Stimulated activated CD8-positive, alpha-beta memory T cell treated with anti-CD3 and anti-CD28 coated beads, Interleukin-15, amount 100 ng/mL, for 48 hours (primary cell): ENCODE results near the gene CIDEB.
"Not testable (repeated sequence)": the region's sequence is repeated elsewhere in the genome, so short reads cannot be mapped to it uniquely, and the experiment has no call there.

Source experiments
- DNase-seq, 2 donors: peaks; one replicate each; pipeline ENCODE4 v3.0.0-alpha.2; 2020; ENCODE audit warnings: low read depth in 2 of 2

CIDEB gene, protein sequence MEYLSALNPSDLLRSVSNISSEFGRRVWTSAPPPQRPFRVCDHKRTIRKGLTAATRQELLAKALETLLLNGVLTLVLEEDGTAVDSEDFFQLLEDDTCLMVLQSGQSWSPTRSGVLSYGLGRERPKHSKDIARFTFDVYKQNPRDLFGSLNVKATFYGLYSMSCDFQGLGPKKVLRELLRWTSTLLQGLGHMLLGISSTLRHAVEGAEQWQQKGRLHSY

DNA sequence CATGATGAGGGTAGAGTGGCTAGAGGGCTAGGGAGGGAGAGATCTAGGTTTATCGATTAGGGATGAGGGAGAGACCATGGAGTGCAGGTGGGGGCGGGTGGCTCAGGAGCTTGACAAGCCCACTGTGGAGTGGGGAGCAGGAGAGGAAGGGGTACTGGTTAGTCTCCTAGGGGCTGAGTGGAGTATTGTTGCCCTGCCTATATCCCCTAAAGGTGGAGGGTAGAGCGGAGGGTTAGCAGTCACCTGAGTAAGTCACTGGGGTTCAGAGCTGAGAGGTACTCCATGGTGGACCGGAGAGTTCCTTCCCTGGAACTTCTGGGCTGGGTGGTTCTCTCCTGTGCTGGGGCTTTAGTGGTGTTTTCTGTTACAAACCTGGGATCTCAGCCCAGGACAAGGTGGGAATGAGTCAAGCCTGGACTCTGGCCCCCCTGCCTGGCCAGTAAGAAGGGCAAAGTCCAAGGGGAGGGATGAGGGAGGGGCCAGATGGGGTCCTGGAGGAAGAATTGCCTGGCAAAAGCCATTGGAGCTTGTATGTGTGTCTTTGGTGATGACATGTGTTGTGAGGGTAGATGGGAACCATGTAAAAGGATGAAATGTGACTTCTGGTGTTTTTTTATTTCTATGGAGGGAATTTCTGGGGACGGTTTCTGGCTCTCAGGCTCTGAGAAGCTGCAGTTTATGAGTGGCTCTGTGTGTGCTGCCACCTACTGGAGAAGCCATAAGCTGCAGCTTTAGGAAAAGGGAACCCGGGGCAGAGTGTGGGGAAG lies at the start of gene CIDEB:
Gene CIDEB, minus strand, starts transcription at position 403 of the 767 bp plus-strand sequence. Its CDS starts 119 bp downstream, at position 284.
- DNase-seq = no peak

DNA sequence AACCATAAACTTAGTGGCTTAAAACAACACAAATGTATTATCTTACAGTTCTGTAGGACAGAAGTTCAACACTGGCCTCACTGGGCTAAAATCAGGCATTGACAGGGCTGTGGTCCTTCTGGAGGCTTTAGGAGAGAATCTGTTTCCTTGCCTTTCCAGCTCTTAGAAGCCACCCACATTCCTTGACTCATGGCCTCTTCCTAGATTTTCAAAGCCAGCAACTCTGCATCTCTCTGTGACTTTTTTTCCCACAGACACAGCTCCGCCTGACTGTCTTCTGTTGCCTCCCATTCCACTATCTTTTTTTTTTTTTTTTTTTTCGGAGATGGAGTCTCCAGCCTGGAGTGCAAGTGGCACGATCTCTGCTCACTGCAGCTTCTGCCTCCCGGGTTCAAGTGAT lies 48.4 kb upstream of the CIDEB start:
- no peak for DNase-seq

DNA sequence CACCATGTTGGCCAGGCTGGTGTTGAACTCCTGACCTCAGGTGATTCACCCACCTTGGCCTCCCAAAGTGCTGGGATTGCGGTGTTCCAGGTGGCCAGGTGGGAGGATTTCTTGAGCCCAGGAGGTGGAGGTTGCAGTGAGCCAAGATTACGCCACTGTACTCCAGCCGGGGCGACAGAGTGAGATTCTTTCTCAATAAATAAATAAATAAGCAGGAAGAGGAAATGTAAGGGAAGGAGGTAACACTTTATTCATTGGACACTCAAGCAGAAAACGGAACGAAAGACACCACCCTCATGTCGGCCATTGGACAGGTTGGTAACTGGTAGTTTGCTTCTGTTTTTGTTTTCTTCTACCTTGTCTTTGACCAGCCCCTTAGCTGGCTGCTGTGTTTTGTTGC lies 47.2 kb upstream of the CIDEB start:
- DNase-seq = no peak

DNA sequence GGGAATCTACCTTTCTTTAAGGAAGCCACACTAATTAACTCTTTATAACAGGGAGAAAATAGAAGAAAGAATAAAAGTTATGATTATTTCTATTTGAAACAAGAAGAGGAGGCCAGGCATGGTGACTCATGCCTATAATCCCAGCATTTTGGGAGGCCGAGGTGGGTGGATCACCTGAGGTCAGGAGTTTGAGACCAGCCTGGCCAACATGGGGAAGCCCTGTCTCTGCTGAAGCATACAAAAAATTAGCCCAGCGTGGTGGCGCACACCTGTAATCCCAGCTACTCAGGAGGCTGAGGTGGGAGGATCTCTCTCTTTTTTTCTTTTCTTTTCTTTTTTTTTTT lies 46.7 kb upstream of the CIDEB start:
- DNase-seq = not testable (repeated sequence)

DNA sequence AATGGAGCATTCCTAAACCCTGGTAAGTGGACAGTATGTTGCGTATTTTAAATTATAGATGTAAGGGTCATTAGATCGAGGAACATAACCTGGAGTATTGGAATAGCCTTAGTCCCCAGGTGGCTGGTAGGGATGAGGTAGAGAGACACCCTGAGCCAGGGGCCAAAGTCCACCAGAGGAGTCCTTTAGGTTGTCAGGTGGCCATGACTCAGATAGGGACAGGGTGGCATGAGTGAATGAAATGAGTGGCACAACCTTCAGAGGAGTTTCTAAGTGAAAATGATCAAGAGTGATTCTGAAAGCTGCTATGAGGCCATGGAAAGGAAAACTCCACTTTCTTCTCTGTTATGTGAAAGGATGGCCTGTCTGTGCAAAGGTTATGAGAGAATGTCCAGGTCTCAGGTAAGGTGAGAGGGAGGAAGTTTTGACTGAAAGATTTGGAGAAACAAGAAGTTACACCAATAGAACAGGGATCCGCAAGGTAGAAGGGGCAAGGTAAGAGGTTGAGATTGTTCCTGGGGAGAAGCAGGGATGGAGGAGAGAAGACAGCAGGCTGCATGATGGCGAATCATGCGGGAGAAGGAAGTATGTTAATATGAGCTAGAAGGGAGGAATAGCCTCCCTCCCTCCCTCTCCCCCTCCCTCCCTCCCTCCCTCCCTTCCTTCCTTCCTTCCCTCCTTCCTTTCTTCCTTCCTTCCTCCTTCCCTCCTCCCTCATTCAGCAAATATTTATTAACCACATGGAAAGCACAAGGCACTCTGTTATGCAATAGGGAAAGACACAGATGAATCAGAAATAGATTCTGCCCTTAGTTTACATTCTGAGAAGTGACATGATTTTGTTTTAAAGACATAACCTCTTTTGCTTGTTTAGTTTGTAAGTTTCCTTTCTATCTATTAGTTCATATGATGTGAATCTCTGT lies 46.0 kb upstream of the CIDEB start:
- no peak for DNase-seq

DNA sequence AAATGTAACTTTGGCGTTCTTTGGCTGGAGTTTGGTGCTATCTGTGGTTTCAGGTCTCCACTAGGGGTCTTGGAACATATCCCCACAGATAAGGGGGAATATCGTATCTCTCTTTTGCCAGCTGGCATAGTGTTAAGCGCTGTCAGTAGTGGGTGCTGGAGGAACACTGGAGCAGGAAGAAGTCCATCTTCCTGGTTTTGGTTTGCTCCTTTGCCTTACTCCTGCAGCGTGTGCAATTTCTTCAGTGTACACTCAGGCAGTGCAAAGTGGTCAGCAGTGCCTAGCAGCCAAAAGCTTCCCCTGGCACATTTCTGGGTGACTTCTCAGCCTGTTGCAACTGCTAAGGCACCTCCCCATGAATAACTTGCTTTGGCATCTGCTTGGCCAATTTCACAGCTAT lies 43.7 kb upstream of the CIDEB start:
- DNase-seq = no peak

DNA sequence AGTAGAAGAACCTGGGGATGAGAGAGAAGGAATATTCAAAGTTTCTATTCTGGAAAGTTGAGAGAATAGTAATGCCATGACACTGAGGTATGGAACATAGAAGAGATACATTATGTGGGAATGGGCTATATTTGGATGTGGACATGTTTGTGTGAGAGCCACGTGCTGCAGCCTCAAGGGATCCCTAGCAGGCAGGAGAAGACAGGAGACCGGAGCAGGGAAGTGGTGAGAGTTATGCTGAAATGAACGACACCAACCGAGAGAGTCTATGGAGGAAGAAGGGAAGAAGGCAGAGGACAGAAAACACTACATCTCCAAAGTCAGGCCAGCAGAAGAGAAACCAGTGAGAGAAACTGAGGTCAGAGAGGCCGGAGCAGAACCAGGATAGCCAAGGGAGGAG lies 42.0 kb upstream of the CIDEB start:
- no peak for DNase-seq

DNA sequence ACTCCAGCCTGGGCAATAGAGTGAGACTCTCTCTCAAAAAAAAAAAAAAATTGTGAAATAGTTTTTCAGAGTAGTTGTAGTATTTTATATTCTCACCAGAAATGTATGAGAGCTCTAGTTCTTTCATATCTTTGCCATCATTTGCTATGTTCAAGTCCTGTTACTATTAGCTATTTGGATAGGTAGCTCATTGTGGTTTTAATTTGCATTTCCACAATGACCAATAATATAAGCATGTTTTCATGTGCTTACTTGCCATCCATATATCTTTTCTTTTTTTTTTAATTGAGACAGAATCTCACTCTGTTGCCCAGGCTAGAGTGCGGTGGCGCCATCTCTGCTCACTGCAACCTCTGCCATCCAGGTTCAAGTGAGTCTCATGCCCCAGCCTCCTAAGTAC lies 40.4 kb upstream of the CIDEB start:
- DNase-seq = no peak

DNA sequence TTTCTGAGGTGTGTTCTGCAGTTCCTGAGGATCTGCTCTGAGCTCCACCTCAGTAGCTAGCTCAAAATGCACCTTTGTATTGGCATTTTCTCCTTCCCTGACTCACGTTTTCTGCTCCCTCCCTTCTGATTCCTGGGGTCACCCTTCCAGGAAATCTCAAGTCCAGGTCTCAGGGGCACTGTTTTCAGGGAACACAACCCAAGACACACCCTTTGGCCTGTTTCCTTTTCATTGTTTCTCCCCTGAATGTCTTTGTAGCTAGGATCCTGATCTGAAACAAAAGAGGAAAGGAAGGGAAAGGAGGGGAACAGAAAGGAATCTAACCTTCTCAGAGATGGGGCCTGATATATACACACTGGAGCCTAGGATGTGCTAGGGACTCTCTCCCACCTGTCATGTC lies 39.4 kb upstream of the CIDEB start:
- no peak for DNase-seq

DNA sequence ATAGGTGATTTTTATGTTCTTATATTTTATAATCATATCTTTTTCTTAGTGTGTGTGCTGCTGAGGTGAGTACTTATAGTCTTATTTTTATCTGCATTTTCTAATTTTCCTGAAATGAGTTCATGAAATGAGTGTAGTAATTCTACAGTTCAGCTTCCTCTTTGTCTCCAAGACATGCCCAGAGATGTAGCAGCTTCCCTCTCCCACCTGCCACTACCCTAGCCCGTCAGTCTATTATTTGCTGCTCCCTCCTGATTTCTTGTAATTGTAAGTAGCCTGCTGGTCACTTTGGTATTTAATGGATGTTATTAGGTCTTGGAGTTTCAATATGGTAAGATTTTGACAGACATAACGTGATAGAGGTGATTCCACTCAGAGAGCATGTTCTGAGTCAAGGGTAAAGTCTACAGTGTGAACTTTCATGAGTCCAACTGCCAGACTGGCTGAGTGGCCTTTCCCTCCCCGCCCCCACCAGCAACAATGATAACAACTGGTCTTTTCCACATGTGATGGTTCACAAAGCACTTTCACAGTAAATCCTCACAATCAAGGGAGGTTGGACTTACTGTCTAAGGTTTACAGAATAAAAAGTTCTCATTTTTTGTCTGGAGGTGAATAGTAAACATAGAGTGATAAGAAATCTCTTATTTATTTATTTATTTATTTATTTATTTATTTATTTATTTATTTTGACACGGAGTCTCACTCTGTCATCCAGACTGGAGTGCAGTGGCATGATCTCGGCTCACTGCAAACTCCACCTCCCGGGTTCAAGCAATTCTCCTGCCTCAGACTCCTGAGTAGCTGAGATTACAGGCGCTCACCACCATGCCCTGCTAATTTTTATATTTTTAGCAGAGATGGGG lies 36.3 kb upstream of the CIDEB start:
- no peak for DNase-seq

DNA sequence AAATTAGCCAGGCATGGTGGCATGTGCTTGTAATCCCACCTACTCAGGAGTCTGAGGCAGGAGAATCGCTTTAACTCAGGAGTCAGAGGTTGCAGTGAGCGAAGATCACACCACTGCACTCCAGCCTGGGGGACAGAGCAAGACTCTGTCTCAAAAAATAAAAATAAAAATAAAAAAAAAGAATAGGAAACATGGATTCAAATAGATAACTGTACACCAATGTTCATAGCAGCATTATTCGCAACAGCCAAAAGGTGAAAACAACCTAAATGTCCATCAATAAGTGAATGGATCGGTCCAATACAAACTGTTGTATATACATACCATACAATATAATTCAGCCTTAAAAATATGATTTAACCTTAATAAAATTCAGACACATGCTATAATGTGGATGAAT lies 35.1 kb upstream of the CIDEB start:
- no peak for DNase-seq

DNA sequence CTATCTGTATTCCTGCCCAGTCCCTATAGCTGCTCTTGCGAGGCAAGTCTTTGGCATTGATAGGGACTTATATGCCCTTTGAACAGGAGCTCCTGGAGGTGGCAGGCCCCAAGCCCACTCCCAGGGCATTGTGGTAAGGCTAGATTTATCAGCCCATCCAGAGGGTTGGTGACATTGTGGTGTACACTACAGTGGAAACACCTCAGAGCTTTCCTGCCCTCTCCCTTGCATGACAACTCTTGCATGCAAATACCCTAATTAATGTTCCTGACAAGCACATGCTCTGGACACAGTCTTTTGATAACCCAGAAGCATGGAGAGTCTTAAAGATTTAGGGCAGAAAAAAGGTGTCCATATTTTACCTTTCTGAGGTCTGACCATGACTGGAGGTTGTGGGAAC lies 32.8 kb upstream of the CIDEB start:
- DNase-seq = no peak

DNA sequence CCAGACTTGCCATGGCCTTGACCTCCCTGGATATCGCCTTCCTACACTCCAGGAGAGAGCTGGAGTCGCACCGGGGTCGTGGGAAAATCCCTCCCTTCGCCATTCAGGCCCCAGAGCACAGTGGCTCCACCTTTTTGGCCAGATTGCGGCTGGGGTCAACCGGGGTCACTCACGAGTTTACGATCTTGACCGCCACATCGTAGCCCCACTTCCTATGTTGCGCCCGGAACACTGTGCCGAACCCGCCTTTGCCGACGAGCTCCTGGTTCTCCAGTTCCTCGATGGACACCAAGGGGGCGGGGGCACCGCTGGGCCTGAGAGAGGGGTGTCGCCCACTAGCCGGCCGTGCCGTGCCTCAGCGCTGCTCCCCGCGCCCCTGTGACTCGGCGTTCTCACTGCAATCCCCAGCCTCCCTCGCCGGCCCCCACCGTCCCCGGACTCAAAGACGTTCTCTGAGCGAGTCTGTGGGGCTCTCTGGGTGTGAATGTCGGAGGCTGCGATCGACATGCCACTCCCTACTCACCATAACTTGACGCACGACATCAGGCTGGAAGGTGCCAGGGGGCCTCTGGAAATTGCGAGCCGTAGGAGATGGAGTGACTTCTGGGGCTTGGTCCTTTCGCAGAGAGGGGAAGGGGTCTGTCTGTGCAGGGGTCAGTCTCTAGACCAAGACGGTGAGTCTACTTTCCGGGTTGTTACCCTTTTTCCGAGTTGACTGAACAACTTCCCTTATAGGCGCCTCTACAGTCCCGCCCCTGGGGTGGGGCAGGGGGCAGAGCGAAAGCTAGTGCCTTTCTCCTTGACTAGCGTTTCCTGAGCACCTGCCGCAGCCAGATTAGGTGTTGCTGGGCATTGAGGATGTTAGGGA lies 31.7 kb upstream of the CIDEB start, which contains the start of gene RIPK3:
Gene RIPK3, minus strand, starts transcription at position 708 of the 868 bp plus-strand sequence. Its CDS starts 165 bp downstream, at position 543.
- peak; percentile 42 to 53 for DNase-seq

DNA sequence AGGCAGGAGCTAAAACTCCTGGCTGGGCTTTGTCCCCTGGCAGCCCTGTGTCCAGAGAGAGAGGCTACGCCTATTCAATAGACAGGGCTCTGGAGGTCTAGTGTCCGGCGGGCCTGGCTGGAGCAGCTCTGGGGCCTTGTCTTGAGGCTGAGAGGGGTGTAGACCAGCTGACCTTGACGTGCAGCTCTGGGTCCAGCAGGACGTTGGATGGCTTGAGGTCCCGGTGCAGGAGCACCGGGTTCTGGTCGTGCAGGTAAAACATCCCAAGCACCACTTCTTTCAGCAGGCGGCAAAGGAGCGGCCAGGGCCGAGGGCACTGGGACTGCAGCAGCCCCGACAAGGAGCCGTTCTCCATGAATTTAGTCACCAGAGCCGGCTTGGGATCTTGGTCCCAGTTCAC lies 31.1 kb upstream of the CIDEB start:
- DNase-seq = no peak

DNA sequence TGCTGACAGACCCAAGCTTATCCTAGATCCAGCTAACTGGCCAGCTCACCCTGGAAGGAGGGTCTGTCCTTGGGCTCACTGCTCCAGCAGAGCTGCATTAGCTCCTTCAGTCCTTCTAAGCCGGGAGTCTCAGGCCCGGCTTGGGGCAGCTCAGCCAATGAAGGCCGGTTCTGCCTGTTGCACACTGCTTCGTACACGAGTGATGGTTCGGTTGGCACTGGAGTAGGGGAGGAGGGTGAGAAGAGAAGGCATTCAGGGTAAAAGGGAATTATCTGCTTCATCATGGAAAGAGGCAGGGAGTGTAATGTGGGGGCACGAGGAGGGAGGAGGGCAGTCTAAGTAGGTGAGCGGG lies 30.0 kb upstream of the CIDEB start:
- no peak for DNase-seq

DNA sequence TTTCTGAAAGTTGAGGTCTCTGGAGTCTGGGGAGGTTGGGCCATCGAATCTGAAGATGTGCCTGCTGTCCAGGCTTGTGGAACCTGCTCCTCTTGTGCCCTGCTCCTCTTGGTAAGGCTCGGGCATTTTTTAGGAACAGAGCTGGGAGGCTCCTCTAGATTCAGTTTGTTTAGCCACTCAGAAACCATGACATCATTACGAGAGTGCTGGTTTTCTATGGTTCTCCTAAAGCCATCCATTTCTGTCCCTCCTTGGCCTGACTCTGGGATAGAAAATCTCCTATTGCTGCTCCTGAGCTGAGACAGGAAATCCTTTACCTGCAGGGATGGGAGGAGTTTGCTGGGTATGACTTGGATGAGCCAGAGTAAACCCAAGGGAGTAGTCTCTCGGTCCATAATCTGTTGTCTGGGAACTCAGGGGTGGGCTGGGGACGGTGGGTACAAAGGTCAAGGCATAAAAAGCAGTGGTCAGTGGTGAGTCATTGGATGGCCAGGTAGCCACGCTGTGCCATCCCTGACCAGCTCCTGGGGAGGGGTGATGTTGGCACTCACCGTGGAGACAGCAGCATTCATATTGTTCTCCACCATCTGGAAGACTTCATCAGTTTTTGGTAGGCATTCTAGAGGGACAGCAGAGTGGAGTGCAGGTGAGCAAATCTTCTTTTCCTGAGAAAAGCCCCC lies 29.5 kb upstream of the CIDEB start:
- no peak for DNase-seq

DNA sequence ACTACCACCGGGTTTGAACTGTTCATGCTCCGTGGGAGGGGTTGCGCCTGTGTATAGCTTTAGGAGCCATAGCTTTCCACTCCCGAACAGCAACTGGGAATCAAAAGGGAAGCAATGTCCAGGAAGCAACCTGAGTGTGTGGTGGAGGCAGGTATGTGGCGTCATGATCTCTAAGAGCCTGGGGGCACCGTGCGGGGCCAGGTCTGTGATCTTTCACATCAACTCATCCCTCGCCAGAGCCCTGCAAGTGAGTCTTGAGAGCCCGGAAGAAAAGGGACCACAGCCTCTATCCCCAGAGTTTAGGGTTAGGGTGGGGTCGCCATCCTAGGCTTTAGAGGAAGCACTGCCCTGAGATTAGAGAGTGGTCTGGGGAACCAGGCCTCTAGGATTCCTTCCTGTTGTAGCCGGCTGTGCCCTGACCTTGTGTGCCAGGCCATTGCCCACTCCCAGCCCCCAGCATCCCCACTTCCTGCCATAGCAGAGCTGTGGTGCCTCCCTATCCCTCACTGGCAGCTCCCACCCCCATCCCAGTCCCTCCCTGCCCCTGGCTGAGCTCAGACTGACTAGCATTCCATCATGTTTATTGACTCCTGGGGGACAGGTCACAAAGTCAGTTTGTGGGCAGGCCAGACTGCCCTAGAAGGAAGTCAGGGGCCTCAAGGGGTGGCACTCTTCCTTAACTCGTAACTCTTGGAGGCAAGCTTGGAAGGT lies 27.8 kb upstream of the CIDEB start:
- DNase-seq = no peak

DNA sequence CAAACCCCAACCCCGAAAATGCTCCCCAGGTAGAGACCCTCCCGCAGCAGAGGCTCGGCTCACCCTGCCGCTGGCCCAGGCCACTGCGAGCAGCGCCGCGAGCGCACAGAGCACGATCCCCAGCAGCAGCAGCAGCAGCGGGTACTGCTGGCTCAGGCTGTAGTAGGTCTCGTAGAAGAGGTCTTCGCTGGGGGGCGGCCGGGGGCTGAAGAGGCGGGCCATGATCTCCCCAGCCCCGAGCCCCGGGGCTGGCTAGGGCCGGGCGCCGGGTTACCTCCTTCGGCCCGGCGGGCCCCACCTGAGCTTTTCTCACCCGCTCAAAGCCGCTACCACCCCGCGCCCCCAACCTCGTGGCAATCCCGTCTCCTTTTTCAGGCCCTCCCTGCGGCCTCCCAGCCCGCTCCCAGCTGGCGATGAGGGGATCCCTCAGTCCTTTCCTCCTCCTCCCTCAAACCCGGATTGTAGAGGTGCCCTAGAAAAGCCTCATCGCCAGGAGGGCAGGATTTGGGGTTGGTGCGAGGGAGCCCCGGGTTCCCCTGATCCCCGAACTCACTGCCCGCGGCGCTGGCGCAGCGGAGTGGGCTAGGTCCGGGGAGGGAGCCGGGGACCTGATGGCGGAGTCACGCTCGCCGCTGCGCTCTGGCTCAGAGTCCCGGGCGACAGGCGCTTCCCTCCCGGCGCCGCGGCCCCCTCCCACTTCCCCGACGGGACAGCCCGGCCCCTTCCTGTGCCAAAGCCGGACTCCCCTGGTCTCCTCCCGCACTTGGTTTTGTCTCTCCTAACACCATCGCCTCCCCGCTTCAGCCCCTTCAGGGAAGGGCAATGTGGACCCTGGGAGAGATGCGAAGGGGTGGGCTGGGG lies 26.9 kb upstream of the CIDEB start, which contains the start of gene ADCY4:
Gene ADCY4, minus strand, starts transcription at position 641 of the 861 bp plus-strand sequence. Its CDS starts 419 bp downstream, at position 222.
- no peak for DNase-seq
